Measurements from ENCODE around the gene OR2Y1.
"Not testable (repeated sequence)": the region's sequence is repeated elsewhere in the genome, so short reads cannot be mapped to it uniquely, and the experiment has no call there.

The OR2Y1 gene

GRCh38 chr5:180775624-180776023 is 35.8 kb upstream of the OR2Y1 start:
- no peak overlapping the region for H3K4me3 ChIP-seq (replicated peaks; ENCODE audit: low read depth, low read length)
- DNase-seq (ENCODE audit: low read depth): no peak
- TF ChIP-seq CTCF (IDR thresholded peaks at IDR 0.05; ENCODE audit: low read length, missing control alignments): no peak

GRCh38 chr5:180771839-180772238 is 32.0 kb upstream of the OR2Y1 start:
- no peak for TF ChIP-seq CTCF (IDR thresholded peaks at IDR 0.05; ENCODE audit: low read length, missing control alignments)
- H3K4me3 ChIP-seq (replicated peaks; ENCODE audit: low read depth, low read length): no peak overlapping the region
- DNase-seq (ENCODE audit: low read depth): no peak

- H3K4me3 ChIP-seq (replicated peaks; ENCODE audit: low read depth, low read length): no peak overlapping the region
- TF ChIP-seq CTCF (IDR thresholded peaks at IDR 0.05; ENCODE audit: low read length, missing control alignments): no peak
- DNase-seq (ENCODE audit: low read depth): no peak
Observed at GRCh38 chr5:180769821-180770220, 30.0 kb upstream of the OR2Y1 start.

DNA sequence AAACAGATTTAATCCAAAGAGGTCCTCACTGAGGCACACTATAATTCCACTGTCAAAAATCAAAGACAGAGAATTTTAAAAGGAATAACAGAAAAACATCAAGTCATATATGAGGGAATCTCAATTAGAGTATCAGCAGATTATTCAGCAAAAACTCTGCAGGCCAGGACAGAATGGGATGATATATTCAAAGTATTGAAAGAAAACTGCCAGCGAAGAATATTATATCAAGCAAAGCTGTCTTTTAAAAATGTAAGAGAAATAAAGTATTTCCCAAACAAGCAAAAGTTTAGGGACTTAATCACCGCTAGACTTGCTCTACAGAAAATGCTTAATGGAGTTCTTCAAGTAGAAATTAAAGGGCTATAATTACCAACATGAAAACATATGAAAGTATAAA is 15.7 kb upstream of the OR2Y1 start:
- H3K4me3 ChIP-seq (replicated peaks; ENCODE audit: low read depth, low read length): no peak overlapping the region
- DNase-seq (ENCODE audit: low read depth): no peak
- TF ChIP-seq CTCF (IDR thresholded peaks at IDR 0.05; ENCODE audit: low read length, missing control alignments): no peak

DNA sequence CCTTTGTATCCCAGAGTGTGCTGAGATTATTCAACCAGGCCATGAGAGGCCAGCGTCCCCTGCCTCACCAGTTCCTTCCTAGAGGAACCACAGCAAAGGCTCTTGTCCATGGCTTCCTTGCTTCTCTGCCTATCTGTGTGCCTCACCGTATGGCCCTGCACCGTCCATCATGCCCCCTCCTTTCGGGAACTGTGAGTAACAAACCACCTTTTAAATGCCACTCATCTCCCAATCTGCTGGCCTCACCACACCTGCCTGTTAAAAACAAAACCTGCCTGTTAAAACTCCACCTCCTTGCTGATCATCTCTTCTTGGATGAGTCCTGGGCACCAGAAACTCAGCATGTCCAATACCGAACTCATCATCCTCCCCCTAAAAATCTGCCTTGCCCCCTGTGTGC is 4.4 kb upstream of the OR2Y1 start:
- no peak for TF ChIP-seq CTCF (IDR thresholded peaks at IDR 0.05; ENCODE audit: low read length, missing control alignments)
- DNase-seq (ENCODE audit: low read depth): no peak
- no peak overlapping the region for H3K4me3 ChIP-seq (replicated peaks; ENCODE audit: low read depth, low read length)

DNA sequence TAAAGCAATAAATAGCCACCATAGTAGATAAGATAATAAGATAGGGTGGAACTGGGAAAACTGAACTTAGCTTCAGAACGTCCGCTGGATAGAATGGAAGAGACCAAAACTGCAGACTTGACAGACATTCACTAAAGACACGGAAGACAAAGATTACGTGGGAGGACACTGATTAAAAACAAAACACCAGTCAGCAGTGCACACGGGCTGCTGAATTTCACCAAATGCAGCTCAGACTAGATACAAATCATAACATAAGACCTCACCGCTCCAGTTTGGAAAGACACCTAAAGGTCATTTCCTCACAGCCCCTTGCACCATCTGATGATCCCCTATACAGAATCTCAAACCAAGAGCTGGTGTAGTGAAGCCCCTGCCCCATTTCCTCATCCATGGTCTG is 2.9 kb upstream of the OR2Y1 start:
- no peak overlapping the region for H3K4me3 ChIP-seq (replicated peaks; ENCODE audit: low read depth, low read length)
- TF ChIP-seq CTCF (IDR thresholded peaks at IDR 0.05; ENCODE audit: low read length, missing control alignments): no peak
- DNase-seq (ENCODE audit: low read depth): no peak

DNA sequence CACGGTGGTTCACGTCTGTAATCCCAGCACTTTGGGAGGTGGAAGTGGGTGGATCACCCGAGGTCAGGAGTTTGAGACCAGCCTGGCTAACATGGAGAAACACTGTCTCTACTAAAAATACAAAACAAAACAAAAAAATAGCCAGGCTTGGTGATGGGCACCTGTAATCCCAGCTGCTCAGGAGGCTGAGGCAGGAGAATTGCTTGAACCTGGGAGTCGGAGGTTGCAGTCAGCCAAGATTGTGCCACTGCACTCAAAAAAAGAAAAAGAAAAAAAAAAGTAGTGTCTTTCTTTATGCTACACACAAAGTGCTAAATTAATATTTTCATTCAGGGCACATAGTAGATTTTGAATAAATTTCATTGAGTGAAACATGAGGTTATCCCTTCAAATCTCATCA is 1.1 kb upstream of the OR2Y1 start:
- not testable (repeated sequence) for H3K4me3 ChIP-seq (replicated peaks; ENCODE audit: low read depth, low read length); DNase-seq (ENCODE audit: low read depth)

DNA sequence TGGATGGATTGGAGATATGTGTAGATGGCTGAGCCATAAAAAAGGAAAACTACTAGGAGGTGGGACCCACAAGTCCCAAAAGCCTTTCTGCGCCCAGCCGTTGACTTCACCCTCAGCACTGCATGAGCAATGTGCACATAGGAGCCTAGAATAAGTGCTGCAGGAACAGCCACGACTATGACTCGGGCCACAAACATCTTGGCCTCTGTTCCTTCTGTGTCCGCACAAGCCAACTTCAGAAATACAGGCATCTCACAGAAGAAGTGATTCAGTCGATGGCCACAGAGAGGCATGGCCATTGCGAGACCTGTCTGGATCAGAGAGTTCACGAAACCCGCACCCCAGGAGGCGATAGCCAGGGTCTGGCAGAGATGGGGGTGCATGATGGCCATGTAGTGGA is 587 bp downstream of the OR2Y1 start:
- no peak for TF ChIP-seq CTCF (IDR thresholded peaks at IDR 0.05; ENCODE audit: low read length, missing control alignments)
- no peak for DNase-seq (ENCODE audit: low read depth)
- H3K4me3 ChIP-seq (replicated peaks; ENCODE audit: low read depth, low read length): no peak overlapping the region
